Spleen (tissue), 11 donors: ENCODE measurements around the gene C1orf115. TPM values are rescaled to one million over a fixed set of nuclear protein-coding genes. Genes with fewer than 3 reads are reported as not detected.

Experiments used
- DNase-seq: peaks from one replicate; pipeline ENCODE4 v3.0.0-alpha.2; 2020
- H3K27ac ChIP-seq, 8 donors: fragments of 200-600 bp; sonication (generic) in 7 of 8; 1 replicate in 4 of 8; 2 replicates in 4 of 8; pipeline versions ENCODE4 v1.5.0 to v1.8.0; 2016 to 2021; ENCODE audit warnings: inconsistent platforms in 4 of 8, mild to moderate bottlenecking in 4 of 8, moderate library complexity in 1 of 8
- H3K27me3 ChIP-seq, 7 donors: fragments of 200-600 bp; sonication (generic) in 6 of 7; replicated peaks in 1 of 7; 1 replicate in 4 of 7; 2 replicates in 3 of 7; pipeline versions ENCODE4 v1.5.0 to v1.8.0; 2016 to 2021; ENCODE audit warnings: inconsistent platforms in 3 of 7, mild to moderate bottlenecking in 1 of 7
- H3K36me3 ChIP-seq, 6 donors: fragments of 200-600 bp; sonication (generic) in 5 of 6; 1 replicate in 4 of 6; 2 replicates in 2 of 6; pipeline versions ENCODE4 v1.5.0 to v1.8.0; 2016 to 2021; ENCODE audit warnings: inconsistent platforms in 2 of 6
- H3K4me1 ChIP-seq, 6 donors: fragments of 200-600 bp; sonication (generic) in 5 of 6; 1 replicate in 3 of 6; 2 replicates in 3 of 6; pipeline versions ENCODE4 v1.5.0 to v1.8.0; 2016 to 2021; ENCODE audit warnings: inconsistent platforms in 3 of 6
- H3K4me3 ChIP-seq, 8 donors: fragments of 200-600 bp; sonication (generic) in 7 of 8; 1 replicate in 4 of 8; 2 replicates in 4 of 8; pipeline versions ENCODE4 v1.5.0 to v1.8.0; 2016 to 2021; ENCODE audit warnings: inconsistent platforms in 4 of 8, mild to moderate bottlenecking in 4 of 8, moderate library complexity in 2 of 8
- H3K9me3 ChIP-seq, 8 donors: fragments of 200-600 bp; sonication (generic) in 7 of 8; 1 replicate in 4 of 8; 2 replicates in 4 of 8; pipeline versions ENCODE4 v1.5.0 to v1.8.0; 2016 to 2021; ENCODE audit warnings: inconsistent platforms in 4 of 8
- POLR2A ChIP-seq, 3 donors: fragments of 450-650 bp; IDR thresholded peaks; one replicate each; pipeline ENCODE4 v1.5.1; 2017; ENCODE audit warnings: antibody characterized with exemption in 3 of 3, mild to moderate bottlenecking in 1 of 3
- POLR2AphosphoS5 ChIP-seq, 3 donors: sonication (generic); formaldehyde crosslinking; IDR thresholded peaks; one replicate each; pipeline ENCODE4 v1.5.1; 2017; ENCODE audit warnings: antibody characterized with exemption in 3 of 3
- WGBS, 5 donors: extraction: QIAGEN DNeasy Blood & Tissue Kit in 3 of 5; methylation state at CpG; one replicate each; pipeline versions ENCODE4 v1.1.5 to v1.1.7; 2013 to 2018; 5-methylcytosine and 5-hydroxymethylcytosine counted together
- intact Hi-C: fragments of 100-400 bp; cut with DNase I; formaldehyde crosslinking; loops from one replicate; pipeline ENCODE4 v1.15.0; 2023; ENCODE audit warnings: low total_unique reads
- polyA plus RNA-seq, 3 donors: library from polyadenylated mRNA; stranded (reverse); fragments of 200-250 nt; gene quantifications; one replicate each; pipeline ENCODE4 v1.2.1, GENCODE V29; 2013
- total RNA-seq, 7 donors: library from RNA; depleted of rRNA in 3 of 7; stranded (reverse); fragments of >200 nt in 3 of 7; fragmentation: NEBNext Ultra II Directional in 4 of 7; extraction: Animal tissue kit (Norgen Biotek cat#: 25700) in 4 of 7; gene quantifications; one replicate each; pipeline versions ENCODE4 v1.1.0 to v1.2.1, GENCODE V29; 2016 to 2021
- TF ChIP-seq, protein P1 (sequence below), 11 experiments: fragments of 200-600 bp in 7 of 11; fragments of 450-650 bp in 4 of 11; sonication (generic) in 4 of 11; IDR thresholded peaks in 8 of 11; conservative IDR thresholded peaks in 3 of 11; 1 replicate in 7 of 11; 2 replicates in 4 of 11; pipeline versions ENCODE4 v1.4.0 to v1.8.0; 2016 to 2021; ENCODE audit warnings: antibody characterized with exemption in 11 of 11, inconsistent platforms in 4 of 11, mild to moderate bottlenecking in 1 of 11
- donor health status: healthy with polysubstance abuse.
- donor health status: DM: no; HTN: no; CAD: no; lungs with moderate emphysema.
- donor health status: DM: no; HTN: no; CAD: no.
- donor health status: Bipolar disorder and iron deficiency.
- donor health status: healthy.
- donor health status: DM: no; HTN: no; CAD: no.
- donor health status: DM: yes; HTN: yes; CAD: no.

The C1orf115 gene
- total and polyA plus RNA-seq, 10 donors, result 14.3 to 80.0 (median 47.7) TPM

GRCh38 chr1:220694866-220695382 is 4.8 kb downstream of the C1orf115 start:
- 92 to 97% (median 94%) methylated on average over 8 of the region's 8 CpGs for WGBS, 5 donors
- H3K9me3 ChIP-seq, result no peaks in the 10 kb centered on the region
- H3K27ac ChIP-seq, result no peak overlapping the region
- no peak overlapping the region for H3K4me3 ChIP-seq
- H3K36me3 ChIP-seq, result peaks cover 0 to 22% (median 2%) of the 10 kb centered on the region in 6 donors
- peaks cover 0 to 19% (median 6%) of the 10 kb centered on the region in 7 donors for H3K27me3 ChIP-seq
- no peak for DNase-seq
- peaks cover under 1 to 19% (median 9%) of the 10 kb centered on the region in 6 donors for H3K4me1 ChIP-seq
- TF ChIP-seq POLR2A (IDR thresholded peaks at IDR 0.05), result no peak
- TF ChIP-seq, protein P1, sequence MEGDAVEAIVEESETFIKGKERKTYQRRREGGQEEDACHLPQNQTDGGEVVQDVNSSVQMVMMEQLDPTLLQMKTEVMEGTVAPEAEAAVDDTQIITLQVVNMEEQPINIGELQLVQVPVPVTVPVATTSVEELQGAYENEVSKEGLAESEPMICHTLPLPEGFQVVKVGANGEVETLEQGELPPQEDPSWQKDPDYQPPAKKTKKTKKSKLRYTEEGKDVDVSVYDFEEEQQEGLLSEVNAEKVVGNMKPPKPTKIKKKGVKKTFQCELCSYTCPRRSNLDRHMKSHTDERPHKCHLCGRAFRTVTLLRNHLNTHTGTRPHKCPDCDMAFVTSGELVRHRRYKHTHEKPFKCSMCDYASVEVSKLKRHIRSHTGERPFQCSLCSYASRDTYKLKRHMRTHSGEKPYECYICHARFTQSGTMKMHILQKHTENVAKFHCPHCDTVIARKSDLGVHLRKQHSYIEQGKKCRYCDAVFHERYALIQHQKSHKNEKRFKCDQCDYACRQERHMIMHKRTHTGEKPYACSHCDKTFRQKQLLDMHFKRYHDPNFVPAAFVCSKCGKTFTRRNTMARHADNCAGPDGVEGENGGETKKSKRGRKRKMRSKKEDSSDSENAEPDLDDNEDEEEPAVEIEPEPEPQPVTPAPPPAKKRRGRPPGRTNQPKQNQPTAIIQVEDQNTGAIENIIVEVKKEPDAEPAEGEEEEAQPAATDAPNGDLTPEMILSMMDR (IDR thresholded peaks at IDR 0.05 in 8 of 11, conservative IDR thresholded peaks at IDR 0.05 in 3 of 11), result no peak
- TF ChIP-seq POLR2AphosphoS5 (IDR thresholded peaks at IDR 0.05), result no peak
- intact Hi-C loops, result no loop called here

GRCh38 chr1:220695426-220695825 is 5.3 kb downstream of the C1orf115 start:
- H3K27me3 ChIP-seq, result peaks cover 0 to 14% (median 4%) of the 10 kb centered on the region in 7 donors
- H3K27ac ChIP-seq, result no peak overlapping the region
- H3K4me1 ChIP-seq, result peaks cover 0 to 14% (median 5%) of the 10 kb centered on the region in 6 donors
- WGBS, 5 donors, result 81 to 97% (median 87%) methylated on average over 4 of the region's 4 CpGs
- TF ChIP-seq, protein P1 (IDR thresholded peaks at IDR 0.05 in 8 of 11, conservative IDR thresholded peaks at IDR 0.05 in 3 of 11), result no peak
- TF ChIP-seq POLR2A (IDR thresholded peaks at IDR 0.05), result no peak
- TF ChIP-seq POLR2AphosphoS5 (IDR thresholded peaks at IDR 0.05), result no peak
- H3K36me3 ChIP-seq, result peaks cover 0 to 22% (median 2%) of the 10 kb centered on the region in 6 donors
- H3K9me3 ChIP-seq, result no peaks in the 10 kb centered on the region
- DNase-seq, result no peak
- intact Hi-C loops, result no loop called here
- no peak overlapping the region for H3K4me3 ChIP-seq

DNA sequence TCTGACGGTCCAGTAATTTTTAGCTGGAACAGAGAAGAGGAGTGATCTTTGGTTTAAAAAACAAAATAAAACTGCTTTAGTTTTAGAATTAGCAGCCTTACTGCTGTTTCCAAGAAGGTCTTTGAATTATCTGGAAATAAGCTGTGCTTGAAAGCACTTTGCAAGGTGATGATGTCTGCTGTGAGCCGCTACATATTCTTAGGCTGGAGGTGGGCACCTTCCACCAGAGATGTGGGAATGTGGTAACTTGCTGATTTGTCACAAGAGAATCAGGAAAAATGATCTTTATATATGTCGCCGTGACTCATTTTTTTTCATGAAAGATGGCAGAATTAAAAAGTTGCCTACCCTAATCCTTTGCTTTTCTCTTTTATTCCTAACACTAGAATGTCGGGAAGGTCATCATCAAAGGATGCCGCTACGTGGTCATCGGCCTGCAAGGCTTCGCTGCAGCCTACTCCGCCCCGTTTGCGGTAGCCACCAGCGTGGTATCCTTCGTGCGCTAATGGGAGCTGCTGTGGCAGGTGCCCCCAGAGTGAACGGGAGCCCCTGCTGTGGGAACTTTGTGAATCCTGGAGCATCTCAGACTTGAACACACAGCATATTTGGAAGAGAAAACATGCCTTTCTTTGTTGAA is 6.2 kb downstream of the C1orf115 start:
- Histone ChIP-seq H3K4me1 (peaks cover 0 to 13% (median under 1%) of the 10 kb centered on the region in 6 donors), H3K4me3 (no peak overlapping the region), H3K36me3 (peaks cover 0 to 22% (median 2%) of the 10 kb centered on the region in 6 donors), H3K9me3 (no peaks in the 10 kb centered on the region), H3K27me3 (peaks cover 0 to 5% (median 0%) of the 10 kb centered on the region in 7 donors), H3K27ac (no peak overlapping the region)
- no peak for DNase-seq
- TF ChIP-seq, protein P1 (IDR thresholded peaks at IDR 0.05 in 8 of 11, conservative IDR thresholded peaks at IDR 0.05 in 3 of 11), result no peak
- intact Hi-C loops, result no loop called here
- WGBS, 5 donors, result 93 to 97% (median 95%) methylated on average over 16 of the region's 16 CpGs

DNA sequence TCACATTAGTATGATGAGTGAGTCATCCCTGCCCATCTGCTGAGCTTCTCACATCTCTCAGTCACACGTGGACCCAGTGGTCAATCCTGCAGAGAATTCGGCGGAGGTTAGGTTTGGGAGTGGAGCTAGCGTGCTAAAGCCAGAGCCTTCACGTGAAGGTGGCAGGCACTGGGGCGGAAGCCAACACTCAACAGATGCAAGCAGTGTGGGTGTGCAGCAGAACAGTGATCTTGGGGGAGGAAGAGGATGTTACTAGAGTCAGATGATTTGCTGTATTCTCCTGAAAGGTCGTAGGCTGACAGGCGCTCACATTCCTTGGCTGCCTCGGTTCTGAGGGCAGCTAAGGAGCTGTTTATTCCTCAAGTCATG is 6.7 kb downstream of the C1orf115 start:
- H3K36me3 ChIP-seq, result peaks cover 0 to 22% (median 2%) of the 10 kb centered on the region in 6 donors
- H3K27ac ChIP-seq, result no peak overlapping the region
- intact Hi-C loops, result no loop called here
- peaks cover 0 to 9% (median 0%) of the 10 kb centered on the region in 6 donors for H3K4me1 ChIP-seq
- no peak overlapping the region for H3K4me3 ChIP-seq
- H3K9me3 ChIP-seq, result no peaks in the 10 kb centered on the region
- H3K27me3 ChIP-seq, result no peaks in the 10 kb centered on the region
- TF ChIP-seq POLR2AphosphoS5 (IDR thresholded peaks at IDR 0.05), result no peak
- TF ChIP-seq, protein P1 (IDR thresholded peaks at IDR 0.05 in 8 of 11, conservative IDR thresholded peaks at IDR 0.05 in 3 of 11), result no peak
- no peak for TF ChIP-seq POLR2A (IDR thresholded peaks at IDR 0.05)
- WGBS, 5 donors, result 75 to 83% (median 77%) methylated on average over 9 of the region's 9 CpGs
- DNase-seq, result no peak
